ENCODE results near the gene NDST3.

GRCh38 chr4:118265312-118266144 is 231.2 kb downstream of the NDST3 start:
- TF ChIP-seq CTCF (IDR thresholded peaks at IDR 0.05) (no peak), POLR2A (IDR thresholded peaks at IDR 0.05) (no peak)
